ENCODE measurements around the gene CLCNKB.

The CLCNKB gene

DNA sequence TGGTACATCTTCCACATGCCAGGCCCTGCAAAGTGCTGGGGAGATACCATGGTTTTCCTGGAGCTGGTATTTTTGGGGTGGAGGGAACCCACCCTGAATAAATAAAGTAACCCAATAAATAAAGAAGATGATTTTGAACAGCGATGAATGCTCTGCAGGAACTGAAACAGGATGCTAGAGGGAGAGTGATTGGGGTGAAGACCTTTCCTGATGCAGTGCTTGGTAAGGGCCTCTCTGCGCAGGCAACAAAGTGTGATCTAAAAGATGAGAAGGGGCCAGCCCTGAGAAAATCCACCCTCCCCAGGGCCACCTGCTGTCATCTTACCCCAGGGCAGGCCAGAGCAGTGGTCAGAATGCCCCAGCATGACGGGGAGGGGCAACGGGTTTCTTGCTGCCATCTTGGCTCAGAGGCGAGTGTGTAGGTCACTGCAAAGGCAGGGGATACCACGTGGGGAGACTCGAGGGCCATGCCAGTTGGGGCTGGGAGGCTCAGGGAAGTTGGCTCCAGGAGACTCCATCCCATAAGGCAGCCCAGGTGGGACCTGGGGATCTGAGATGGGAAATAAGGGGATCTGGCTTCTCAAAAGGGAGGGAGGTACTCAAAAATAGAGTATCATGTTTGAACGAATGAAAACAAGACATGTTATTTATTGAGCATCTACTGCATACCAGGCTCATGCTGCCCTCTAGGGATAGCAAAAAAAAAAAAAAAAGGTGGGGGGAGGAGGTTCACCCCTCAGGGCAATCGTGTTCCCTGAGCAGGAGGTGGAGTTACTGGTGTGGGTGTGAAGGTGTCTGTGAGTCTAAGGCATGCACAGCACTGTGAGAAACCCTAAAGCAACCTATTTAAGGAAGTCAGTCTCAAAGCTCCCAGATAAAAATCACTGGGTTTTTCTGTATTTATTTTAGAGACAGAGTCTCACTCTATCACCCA is 36.8 kb upstream of the CLCNKB start:
- 0 out of 2 replicates have a peak, but pooled peaks have one; percentile 12 for TF ChIP-seq SPI1 (IDR thresholded peaks at IDR 0.05; ENCODE audit: low read depth, low read length)
- TF ChIP-seq POLR2A (IDR thresholded peaks at IDR 0.05; ENCODE audit: low read depth, low read length): no peak
- no peak for DNase-seq (ENCODE audit: insufficient read length, low spot score)
- peak; percentile 79 for FAIRE-seq

DNA sequence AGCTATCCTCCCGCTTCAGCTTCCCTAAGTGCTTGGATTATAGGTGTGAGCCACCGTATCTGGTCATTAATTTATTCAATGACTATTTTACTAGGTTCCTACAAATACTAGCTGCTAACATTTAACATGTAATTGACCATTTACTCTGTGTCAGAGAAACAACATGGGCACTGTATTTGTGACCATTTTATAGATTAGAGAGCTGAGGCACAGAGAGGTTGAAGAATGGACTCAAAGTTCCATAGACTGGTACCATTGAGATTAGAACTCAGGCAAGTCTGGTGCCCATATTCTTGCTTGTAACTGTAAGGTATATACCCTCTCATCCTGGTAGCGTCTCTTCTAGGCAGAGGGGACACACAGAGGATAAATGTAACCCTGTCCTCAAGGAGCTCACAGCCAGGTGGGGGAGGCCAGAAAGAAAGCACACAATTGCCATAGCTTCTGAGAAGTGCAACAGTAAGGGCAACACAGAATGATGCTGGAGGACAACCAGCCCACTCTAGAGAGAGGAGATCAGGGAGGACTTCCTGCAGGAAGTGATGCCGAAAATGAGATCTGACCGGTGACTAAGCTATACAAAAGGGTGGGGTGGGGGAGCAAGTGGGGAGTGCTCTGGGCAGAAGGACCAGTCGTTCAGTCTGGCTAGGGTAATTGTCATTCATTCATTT is 35.8 kb upstream of the CLCNKB start:
- FAIRE-seq (peak; percentile 41), DNase-seq (ENCODE audit: insufficient read length, low spot score) (no peak)
- TF ChIP-seq POLR2A (IDR thresholded peaks at IDR 0.05; ENCODE audit: low read depth, low read length): no peak
- TF ChIP-seq SPI1 (IDR thresholded peaks at IDR 0.05; ENCODE audit: low read depth, low read length): no peak
- TF ChIP-seq PAX5 (IDR thresholded peaks at IDR 0.05; ENCODE audit: insufficient read depth, low read length, severe bottlenecking): no peak
- TF ChIP-seq POLR2AphosphoS5 (IDR thresholded peaks at IDR 0.05; ENCODE audit: low read depth, low read length): no peak
- no peak for TF ChIP-seq POU2F2 (IDR thresholded peaks at IDR 0.05; ENCODE audit: low read depth, low read length)
- no peak for TF ChIP-seq TAF1 (IDR thresholded peaks at IDR 0.05; ENCODE audit: low read depth, low read length)

DNA sequence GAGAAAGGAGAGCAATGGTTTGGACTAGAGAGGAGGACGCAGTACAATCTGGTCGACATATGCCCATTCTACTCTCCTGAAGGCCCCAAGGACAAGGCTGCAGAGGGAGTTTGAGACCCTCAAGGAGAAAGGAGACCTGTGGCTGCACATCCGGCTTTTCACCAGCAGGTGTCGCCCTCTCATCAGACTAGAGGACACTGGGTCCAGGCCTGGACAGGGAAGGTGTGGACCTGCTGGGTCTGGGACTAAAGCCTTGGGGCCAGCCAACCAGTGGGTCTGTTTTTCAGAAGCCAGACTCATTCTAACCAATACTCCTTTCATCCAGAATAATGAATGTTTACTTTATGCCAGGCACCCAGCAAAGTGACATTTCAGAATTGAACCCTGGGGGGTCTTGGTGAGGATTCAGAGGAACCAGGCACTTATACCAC is 34.5 kb upstream of the CLCNKB start:
- no peak for DNase-seq (ENCODE audit: insufficient read length, low spot score)
- no peak for TF ChIP-seq TAF1 (IDR thresholded peaks at IDR 0.05; ENCODE audit: low read depth, low read length)
- TF ChIP-seq POLR2AphosphoS5 (IDR thresholded peaks at IDR 0.05; ENCODE audit: low read depth, low read length): no peak
- TF ChIP-seq PAX5 (IDR thresholded peaks at IDR 0.05; ENCODE audit: insufficient read depth, low read length, severe bottlenecking): no peak
- TF ChIP-seq SPI1 (IDR thresholded peaks at IDR 0.05; ENCODE audit: low read depth, low read length): no peak
- no peak for TF ChIP-seq POLR2A (IDR thresholded peaks at IDR 0.05; ENCODE audit: low read depth, low read length)
- TF ChIP-seq POU2F2 (IDR thresholded peaks at IDR 0.05; ENCODE audit: low read depth, low read length): no peak
- FAIRE-seq: peak; percentile 91

DNA sequence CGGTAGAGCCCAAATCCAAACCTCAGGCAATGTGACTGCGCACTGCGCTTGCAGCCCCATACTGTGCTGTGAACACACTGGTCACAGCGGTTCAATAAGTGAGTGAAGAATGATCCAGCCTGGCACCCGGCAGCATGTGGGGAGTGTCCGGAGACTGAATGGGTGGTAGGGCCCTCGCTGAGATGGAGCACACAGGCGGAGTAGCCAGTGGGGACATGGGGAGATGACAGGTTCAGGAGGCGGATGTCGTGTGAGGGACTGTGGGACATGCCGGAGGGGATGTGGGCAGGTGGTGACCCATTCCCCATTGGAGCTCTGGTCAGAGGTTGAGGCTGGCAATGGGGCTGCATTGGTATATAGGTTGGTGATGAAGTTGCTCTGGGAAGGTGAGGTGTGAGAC is 33.9 kb upstream of the CLCNKB start:
- FAIRE-seq (no peak), DNase-seq (ENCODE audit: insufficient read length, low spot score) (no peak)
- TF ChIP-seq POLR2AphosphoS5 (IDR thresholded peaks at IDR 0.05; ENCODE audit: low read depth, low read length) (no peak), POLR2A (IDR thresholded peaks at IDR 0.05; ENCODE audit: low read depth, low read length) (no peak), TAF1 (IDR thresholded peaks at IDR 0.05; ENCODE audit: low read depth, low read length) (no peak), SPI1 (IDR thresholded peaks at IDR 0.05; ENCODE audit: low read depth, low read length) (no peak), POU2F2 (IDR thresholded peaks at IDR 0.05; ENCODE audit: low read depth, low read length) (no peak), PAX5 (IDR thresholded peaks at IDR 0.05; ENCODE audit: insufficient read depth, low read length, severe bottlenecking) (no peak)

DNA sequence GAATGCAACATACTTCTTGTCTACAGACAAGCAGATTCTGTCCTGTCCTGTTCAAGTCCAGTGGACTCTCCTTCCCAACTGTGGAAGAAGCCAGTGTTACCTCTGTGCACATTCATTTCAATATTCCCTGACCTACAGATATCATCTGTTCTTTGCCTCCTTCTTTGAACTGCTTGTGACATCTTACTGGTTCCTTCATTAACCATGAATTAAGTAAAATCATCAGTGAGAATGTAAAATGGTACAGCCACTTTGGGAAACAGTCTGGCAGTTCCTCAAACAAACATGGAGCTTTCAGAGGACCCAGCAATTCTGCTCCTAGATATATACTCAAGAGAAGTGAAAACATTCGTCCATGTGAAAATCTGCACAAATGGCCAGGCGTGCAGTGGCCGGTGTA is 32.7 kb upstream of the CLCNKB start:
- no peak for TF ChIP-seq SPI1 (IDR thresholded peaks at IDR 0.05; ENCODE audit: low read depth, low read length)
- TF ChIP-seq TAF1 (IDR thresholded peaks at IDR 0.05; ENCODE audit: low read depth, low read length): no peak
- FAIRE-seq: no peak
- DNase-seq (ENCODE audit: insufficient read length, low spot score): no peak

DNA sequence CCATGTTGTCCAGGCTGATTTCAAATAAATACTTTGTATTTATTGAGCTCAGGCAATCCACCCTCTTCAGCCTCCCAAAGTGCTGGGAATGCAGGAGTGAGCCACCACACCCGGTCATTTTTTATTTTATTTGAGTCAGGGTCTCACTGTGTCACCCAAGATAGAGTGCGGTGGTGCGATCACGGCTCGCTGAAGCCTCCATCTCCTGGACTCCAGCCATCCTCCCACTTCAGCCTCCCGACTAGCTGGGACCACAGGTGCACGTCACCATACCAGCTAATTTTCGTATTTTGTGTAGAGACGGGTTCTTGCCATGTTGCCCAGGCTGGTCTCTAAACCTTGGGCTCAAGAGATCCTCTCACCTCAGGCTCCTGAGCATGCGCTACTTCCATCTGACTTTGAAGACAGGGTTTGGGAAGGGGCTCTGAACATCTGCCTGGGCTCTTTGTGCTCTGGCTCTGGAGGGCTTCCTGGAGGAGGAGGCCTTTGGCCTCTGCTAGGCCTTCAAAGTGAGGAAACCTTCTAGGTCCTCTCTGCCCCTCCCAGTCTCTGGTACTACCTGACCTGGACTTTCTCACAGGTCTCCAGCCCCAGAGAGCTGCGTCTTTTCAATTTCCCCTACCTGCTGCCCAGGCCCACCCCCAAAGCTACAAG is 31.5 kb upstream of the CLCNKB start:
- FAIRE-seq (no peak), DNase-seq (ENCODE audit: insufficient read length, low spot score) (no peak)
- TF ChIP-seq SPI1 (IDR thresholded peaks at IDR 0.05; ENCODE audit: low read depth, low read length) (no peak), PAX5 (IDR thresholded peaks at IDR 0.05; ENCODE audit: insufficient read depth, low read length, severe bottlenecking) (no peak), POLR2A (IDR thresholded peaks at IDR 0.05; ENCODE audit: low read depth, low read length) (no peak), POLR2AphosphoS5 (IDR thresholded peaks at IDR 0.05; ENCODE audit: low read depth, low read length) (no peak), TAF1 (IDR thresholded peaks at IDR 0.05; ENCODE audit: low read depth, low read length) (no peak), POU2F2 (IDR thresholded peaks at IDR 0.05; ENCODE audit: low read depth, low read length) (no peak)

DNA sequence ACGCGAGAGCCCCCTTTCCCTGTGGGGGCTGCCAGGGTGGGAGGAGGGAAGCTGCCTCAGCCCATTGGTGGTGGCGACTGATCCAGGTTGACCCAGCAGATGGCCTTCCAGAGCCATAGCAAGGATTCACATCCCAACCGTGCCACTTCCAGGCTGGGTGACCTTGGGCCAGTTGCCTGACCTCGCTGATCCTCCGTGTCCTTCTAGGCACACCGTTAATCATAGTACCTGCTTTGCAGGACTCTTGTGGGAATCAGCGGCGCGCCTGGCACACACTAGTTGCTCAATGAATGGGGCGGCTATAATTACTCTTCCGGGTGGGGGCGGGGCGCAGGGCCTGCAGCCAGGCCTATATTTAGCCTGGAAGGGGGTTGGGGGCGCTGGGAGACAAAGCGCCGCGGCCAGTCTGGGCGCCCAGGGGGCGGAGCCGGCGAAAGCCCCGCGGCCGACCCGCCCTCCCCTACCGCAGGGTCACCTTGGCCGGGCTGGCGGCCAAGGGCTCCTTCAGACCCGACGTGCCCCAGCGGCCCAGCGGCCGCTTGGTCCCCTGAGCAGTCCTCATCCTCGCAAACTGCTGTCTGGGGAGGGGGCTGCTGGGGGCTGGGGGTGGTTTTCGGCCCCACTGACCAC is 30.9 kb upstream of the CLCNKB start:
- FAIRE-seq: peak; percentile 91
- peak; percentile 60 for DNase-seq (ENCODE audit: insufficient read length, low spot score)
- TF ChIP-seq PAX5 (IDR thresholded peaks at IDR 0.05; ENCODE audit: insufficient read depth, low read length, severe bottlenecking): no peak
- no peak for TF ChIP-seq POLR2AphosphoS5 (IDR thresholded peaks at IDR 0.05; ENCODE audit: low read depth, low read length)
- TF ChIP-seq SPI1 (IDR thresholded peaks at IDR 0.05; ENCODE audit: low read depth, low read length): no peak
- TF ChIP-seq POU2F2 (IDR thresholded peaks at IDR 0.05; ENCODE audit: low read depth, low read length): no peak
- TF ChIP-seq POLR2A (IDR thresholded peaks at IDR 0.05; ENCODE audit: low read depth, low read length): no peak
- no peak for TF ChIP-seq TAF1 (IDR thresholded peaks at IDR 0.05; ENCODE audit: low read depth, low read length)

DNA sequence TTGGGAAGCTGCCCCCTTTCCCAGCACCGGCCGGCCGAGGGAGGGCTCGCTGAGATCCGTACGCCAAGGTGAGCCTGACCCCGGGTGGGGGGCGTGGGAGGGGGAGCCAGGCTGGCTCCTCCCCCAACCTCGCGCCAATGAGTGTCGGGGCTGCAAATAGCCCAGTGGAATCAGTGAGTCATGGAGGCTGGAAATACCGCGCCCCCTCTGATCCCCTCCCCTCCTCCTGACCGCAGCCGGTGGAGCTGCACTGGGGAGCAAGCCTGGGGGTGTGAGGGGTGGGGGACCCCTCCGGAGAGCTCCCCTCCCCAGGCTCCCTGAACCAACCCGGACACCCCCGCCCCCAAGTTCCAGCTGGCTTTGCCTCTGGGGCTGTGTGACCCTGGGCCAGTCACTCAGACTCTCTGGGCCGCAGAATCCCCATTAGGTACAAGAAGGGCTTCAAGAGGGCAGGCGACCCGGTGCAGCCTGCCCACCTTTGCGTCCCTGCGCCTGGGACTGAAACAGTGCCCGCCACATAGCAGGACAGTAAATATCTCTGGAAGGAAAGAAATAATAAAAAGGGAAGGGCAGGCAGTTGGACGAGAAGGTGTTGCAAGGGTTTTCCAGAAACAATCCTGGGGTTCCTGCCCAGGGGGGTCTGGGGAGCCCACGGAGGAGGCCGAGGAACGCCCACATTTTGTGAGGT is 30.2 kb upstream of the CLCNKB start:
- no peak for TF ChIP-seq POLR2AphosphoS5 (IDR thresholded peaks at IDR 0.05; ENCODE audit: low read depth, low read length)
- TF ChIP-seq PAX5 (IDR thresholded peaks at IDR 0.05; ENCODE audit: insufficient read depth, low read length, severe bottlenecking): no peak
- TF ChIP-seq POU2F2 (IDR thresholded peaks at IDR 0.05; ENCODE audit: low read depth, low read length): no peak
- no peak for TF ChIP-seq TAF1 (IDR thresholded peaks at IDR 0.05; ENCODE audit: low read depth, low read length)
- no peak for TF ChIP-seq POLR2A (IDR thresholded peaks at IDR 0.05; ENCODE audit: low read depth, low read length)
- no peak for TF ChIP-seq SPI1 (IDR thresholded peaks at IDR 0.05; ENCODE audit: low read depth, low read length)
- no peak for DNase-seq (ENCODE audit: insufficient read length, low spot score)
- no peak for FAIRE-seq

All from GM12891 (cell line).